Measurements from ENCODE around the gene DMXL2.
A peak's percentile ranks its signal among the peaks of the same experiment; 100 is the strongest.

Gene DMXL2

DNA sequence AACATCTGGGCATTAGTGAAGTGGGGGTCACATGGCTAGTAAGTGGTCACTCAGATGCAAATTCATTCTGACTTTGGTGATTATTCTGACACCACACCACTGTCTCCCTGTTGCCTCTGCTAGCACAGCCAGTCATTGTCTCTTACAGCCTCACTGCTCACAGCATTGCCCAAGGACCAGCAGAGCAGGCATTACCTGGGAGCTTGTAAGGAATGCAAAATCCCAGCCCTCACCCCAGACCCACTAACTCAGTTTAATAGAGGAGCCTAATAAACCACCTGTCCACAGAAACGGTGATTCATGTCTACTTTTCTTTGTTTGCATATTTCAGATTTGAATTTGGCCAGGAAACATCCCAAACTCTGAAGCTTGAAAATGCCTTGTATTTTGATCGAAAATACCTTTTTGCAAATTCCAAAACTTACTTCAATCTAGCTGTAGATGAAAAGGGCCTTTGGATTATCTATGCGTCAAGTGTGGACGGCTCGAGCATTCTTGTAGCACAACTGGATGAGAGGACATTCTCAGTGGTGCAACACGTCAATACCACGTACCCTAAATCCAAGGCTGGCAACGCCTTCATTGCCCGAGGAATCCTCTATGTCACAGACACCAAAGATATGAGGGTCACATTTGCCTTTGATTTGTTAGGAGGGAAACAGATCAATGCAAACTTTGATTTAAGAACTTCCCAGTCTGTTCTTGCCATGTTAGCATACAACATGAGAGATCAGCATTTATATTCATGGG lies 218.4 kb downstream of the DMXL2 start:
- no peak overlapping the region for H3K4me2 ChIP-seq (ENCODE audit: low read length)
- TF ChIP-seq, protein P1, sequence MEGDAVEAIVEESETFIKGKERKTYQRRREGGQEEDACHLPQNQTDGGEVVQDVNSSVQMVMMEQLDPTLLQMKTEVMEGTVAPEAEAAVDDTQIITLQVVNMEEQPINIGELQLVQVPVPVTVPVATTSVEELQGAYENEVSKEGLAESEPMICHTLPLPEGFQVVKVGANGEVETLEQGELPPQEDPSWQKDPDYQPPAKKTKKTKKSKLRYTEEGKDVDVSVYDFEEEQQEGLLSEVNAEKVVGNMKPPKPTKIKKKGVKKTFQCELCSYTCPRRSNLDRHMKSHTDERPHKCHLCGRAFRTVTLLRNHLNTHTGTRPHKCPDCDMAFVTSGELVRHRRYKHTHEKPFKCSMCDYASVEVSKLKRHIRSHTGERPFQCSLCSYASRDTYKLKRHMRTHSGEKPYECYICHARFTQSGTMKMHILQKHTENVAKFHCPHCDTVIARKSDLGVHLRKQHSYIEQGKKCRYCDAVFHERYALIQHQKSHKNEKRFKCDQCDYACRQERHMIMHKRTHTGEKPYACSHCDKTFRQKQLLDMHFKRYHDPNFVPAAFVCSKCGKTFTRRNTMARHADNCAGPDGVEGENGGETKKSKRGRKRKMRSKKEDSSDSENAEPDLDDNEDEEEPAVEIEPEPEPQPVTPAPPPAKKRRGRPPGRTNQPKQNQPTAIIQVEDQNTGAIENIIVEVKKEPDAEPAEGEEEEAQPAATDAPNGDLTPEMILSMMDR (IDR thresholded peaks at IDR 0.05; ENCODE audit: low read length) = no peak
- TF ChIP-seq EZH2 (IDR thresholded peaks at IDR 0.05; ENCODE audit: borderline replicate concordance, low read length) = no peak
- no peaks in the 10 kb centered on the region for H3K36me3 ChIP-seq (ENCODE audit: insufficient read depth, low read length)
- no peak overlapping the region for H3K4me3 ChIP-seq (ENCODE audit: low read depth, low read length, poor library complexity, severe bottlenecking)
- H3K27ac ChIP-seq (ENCODE audit: low read depth, low read length, poor library complexity, severe bottlenecking) = no peak overlapping the region
- no peak overlapping the region for H3K9ac ChIP-seq (ENCODE audit: low read length)
- no peaks in the 10 kb centered on the region for H3K27me3 ChIP-seq (ENCODE audit: insufficient read depth, low read length)
- no peaks in the 10 kb centered on the region for H4K20me1 ChIP-seq (ENCODE audit: insufficient read depth, low read length)
- H3K4me1 ChIP-seq (ENCODE audit: insufficient read depth, low read length, severe bottlenecking) = no peaks in the 10 kb centered on the region
- no peaks in the 10 kb centered on the region for H3K79me2 ChIP-seq (ENCODE audit: insufficient read depth, low read length)
- H3F3A ChIP-seq (ENCODE audit: insufficient read depth, low read length) = no peaks in the 10 kb centered on the region
- no peaks in the 10 kb centered on the region for H3K9me3 ChIP-seq (ENCODE audit: low read length)
- no peaks in the 10 kb centered on the region for H3K9me2 ChIP-seq (ENCODE audit: low read depth, low read length)
- H2AFZ ChIP-seq (ENCODE audit: low read length) = no peak overlapping the region

DNA sequence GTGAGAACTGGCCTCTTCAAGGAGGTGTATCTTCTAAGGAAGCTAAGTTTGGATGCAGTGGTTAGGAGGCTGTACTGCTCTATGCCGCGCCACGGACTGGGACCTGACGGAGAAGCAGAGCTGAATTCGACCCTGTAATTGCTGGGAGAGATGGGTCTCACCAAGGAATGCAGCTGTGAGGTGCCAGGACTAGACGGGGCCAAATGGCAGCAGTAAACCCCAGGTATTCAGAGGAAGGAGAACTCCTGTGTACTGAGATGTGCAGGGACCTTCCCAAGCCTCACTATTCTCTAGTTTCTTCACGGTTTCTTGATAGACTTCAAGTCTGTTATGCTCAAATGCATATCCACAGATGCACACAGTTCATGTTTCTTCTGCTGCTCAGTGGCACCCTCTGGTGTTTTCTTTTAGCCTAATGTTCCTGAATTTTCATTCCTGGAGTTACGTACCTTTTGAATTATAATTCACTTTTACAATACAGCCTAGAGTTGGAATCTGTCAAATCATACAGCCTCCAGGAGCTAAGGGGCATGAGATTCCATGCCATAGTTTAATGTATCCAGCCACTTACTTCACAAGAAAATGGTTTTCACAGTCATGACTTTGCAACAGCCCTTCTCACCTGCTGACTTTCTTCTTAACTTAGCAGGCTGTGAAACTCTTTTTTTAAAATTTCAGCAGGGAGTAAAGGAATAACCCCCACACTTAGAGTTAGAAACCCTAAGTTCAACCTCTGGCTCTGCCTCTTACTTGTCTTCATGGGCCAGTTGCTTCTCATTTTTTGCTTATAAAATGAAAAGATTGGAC lies 219.3 kb downstream of the DMXL2 start:
- Histone ChIP-seq H3F3A (ENCODE audit: insufficient read depth, low read length) (no peaks in the 10 kb centered on the region), H3K27ac (ENCODE audit: low read depth, low read length, poor library complexity, severe bottlenecking) (no peak overlapping the region), H3K9me3 (ENCODE audit: low read length) (no peaks in the 10 kb centered on the region), H4K20me1 (ENCODE audit: insufficient read depth, low read length) (no peaks in the 10 kb centered on the region), H2AFZ (ENCODE audit: low read length) (no peak overlapping the region), H3K9me2 (ENCODE audit: low read depth, low read length) (no peaks in the 10 kb centered on the region), H3K4me3 (ENCODE audit: low read depth, low read length, poor library complexity, severe bottlenecking) (no peak overlapping the region), H3K4me1 (ENCODE audit: insufficient read depth, low read length, severe bottlenecking) (no peaks in the 10 kb centered on the region), H3K36me3 (ENCODE audit: insufficient read depth, low read length) (no peaks in the 10 kb centered on the region), H3K79me2 (ENCODE audit: insufficient read depth, low read length) (no peaks in the 10 kb centered on the region), H3K4me2 (ENCODE audit: low read length) (no peak overlapping the region), H3K27me3 (ENCODE audit: insufficient read depth, low read length) (no peaks in the 10 kb centered on the region), H3K9ac (ENCODE audit: low read length) (no peak overlapping the region)
- no peak for TF ChIP-seq EZH2 (IDR thresholded peaks at IDR 0.05; ENCODE audit: borderline replicate concordance, low read length)
- TF ChIP-seq, protein P1 (IDR thresholded peaks at IDR 0.05; ENCODE audit: low read length) = peak; percentile 64

DNA sequence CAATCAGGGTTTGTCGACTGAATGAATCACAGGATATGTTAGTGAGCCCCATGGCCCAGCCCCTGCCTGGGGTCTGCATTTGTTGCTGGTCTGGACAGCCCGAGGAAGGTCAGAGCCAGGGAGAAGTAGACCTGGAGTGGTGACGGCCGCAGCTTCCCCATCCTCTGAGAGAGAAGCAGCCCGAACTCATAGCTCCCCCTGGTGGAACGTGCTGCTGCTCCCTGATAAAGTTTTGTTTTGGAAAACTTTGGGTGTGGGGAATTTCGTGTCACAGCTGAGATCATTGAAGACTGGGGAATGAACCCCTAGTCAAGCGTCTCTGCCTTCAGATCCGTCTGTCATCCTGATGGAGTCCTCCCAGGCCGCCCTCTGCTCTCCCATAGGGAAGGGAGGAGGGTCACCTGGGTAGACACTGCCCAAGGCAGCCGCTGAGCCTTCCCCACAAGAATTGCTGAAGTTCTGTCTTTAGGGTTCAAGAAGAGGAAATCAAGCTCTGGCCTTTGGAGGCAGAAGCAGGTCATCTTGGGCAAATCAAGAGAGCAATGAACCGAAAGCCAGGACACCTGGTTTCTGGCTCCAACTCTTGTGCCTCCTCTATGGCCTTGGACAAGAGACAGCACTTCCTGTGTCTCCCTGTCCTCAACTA lies 220.6 kb downstream of the DMXL2 start:
- Histone ChIP-seq H3K27ac (ENCODE audit: low read depth, low read length, poor library complexity, severe bottlenecking) (no peak overlapping the region), H3K9me2 (ENCODE audit: low read depth, low read length) (no peaks in the 10 kb centered on the region)
- TF ChIP-seq, protein P1 (IDR thresholded peaks at IDR 0.05; ENCODE audit: low read length) = peak; percentile 77
- no peak for TF ChIP-seq EZH2 (IDR thresholded peaks at IDR 0.05; ENCODE audit: borderline replicate concordance, low read length)

More for the DNA sequence above, 220.6 kb downstream of the DMXL2 start:
- Histone ChIP-seq H4K20me1 (ENCODE audit: insufficient read depth, low read length) (no peaks in the 10 kb centered on the region), H3K27me3 (ENCODE audit: insufficient read depth, low read length) (no peaks in the 10 kb centered on the region), H3K9me3 (ENCODE audit: low read length) (no peaks in the 10 kb centered on the region), H3K79me2 (ENCODE audit: insufficient read depth, low read length) (no peaks in the 10 kb centered on the region), H3K9ac (ENCODE audit: low read length) (no peak overlapping the region), H3K4me2 (ENCODE audit: low read length) (no peak overlapping the region), H3F3A (ENCODE audit: insufficient read depth, low read length) (no peaks in the 10 kb centered on the region), H3K36me3 (ENCODE audit: insufficient read depth, low read length) (no peaks in the 10 kb centered on the region), H3K4me1 (ENCODE audit: insufficient read depth, low read length, severe bottlenecking) (no peaks in the 10 kb centered on the region), H3K4me3 (ENCODE audit: low read depth, low read length, poor library complexity, severe bottlenecking) (no peak overlapping the region), H2AFZ (ENCODE audit: low read length) (no peak overlapping the region)

Measured in OCI-LY1 (cell line).